ENCODE data around the gene MEX3A.

- TF ChIP-seq FOXM1 (IDR thresholded peaks at IDR 0.05; ENCODE audit: borderline replicate concordance) (no peak), FOXK2 (IDR thresholded peaks at IDR 0.05) (no peak), ZNF384 (IDR thresholded peaks at IDR 0.05) (no peak), ARNT (IDR thresholded peaks at IDR 0.05) (no peak), SUZ12 (IDR thresholded peaks at IDR 0.05) (no peak), SP1 (IDR thresholded peaks at IDR 0.05) (no peak), ELF4 (IDR thresholded peaks at IDR 0.05) (no peak), HDGF (IDR thresholded peaks at IDR 0.05; ENCODE audit: borderline replicate concordance) (no peak), PKNOX1 (IDR thresholded peaks at IDR 0.05) (no peak), NFRKB (IDR thresholded peaks at IDR 0.05) (no peak), TARDBP (IDR thresholded peaks at IDR 0.05) (no peak), BHLHE40 (IDR thresholded peaks at IDR 0.05; ENCODE audit: borderline replicate concordance) (no peak)
Measured at GRCh38 chr1:156118177-156118868, 36.1 kb upstream of the MEX3A start.
